Epidermal melanocyte (primary cell): ENCODE data around the gene CRISP3.
"Not testable (repeated sequence)": the region's sequence is repeated elsewhere in the genome, so short reads cannot be mapped to it uniquely, and the experiment has no call there.

ENCODE experiments used
- DNase-seq: peaks from one replicate; pipeline ENCODE4 v3.0.0; 2011; ENCODE audit warnings: low spot score; ENCODE audit not compliant: insufficient read length

Gene CRISP3, protein sequence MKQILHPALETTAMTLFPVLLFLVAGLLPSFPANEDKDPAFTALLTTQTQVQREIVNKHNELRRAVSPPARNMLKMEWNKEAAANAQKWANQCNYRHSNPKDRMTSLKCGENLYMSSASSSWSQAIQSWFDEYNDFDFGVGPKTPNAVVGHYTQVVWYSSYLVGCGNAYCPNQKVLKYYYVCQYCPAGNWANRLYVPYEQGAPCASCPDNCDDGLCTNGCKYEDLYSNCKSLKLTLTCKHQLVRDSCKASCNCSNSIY

DNA sequence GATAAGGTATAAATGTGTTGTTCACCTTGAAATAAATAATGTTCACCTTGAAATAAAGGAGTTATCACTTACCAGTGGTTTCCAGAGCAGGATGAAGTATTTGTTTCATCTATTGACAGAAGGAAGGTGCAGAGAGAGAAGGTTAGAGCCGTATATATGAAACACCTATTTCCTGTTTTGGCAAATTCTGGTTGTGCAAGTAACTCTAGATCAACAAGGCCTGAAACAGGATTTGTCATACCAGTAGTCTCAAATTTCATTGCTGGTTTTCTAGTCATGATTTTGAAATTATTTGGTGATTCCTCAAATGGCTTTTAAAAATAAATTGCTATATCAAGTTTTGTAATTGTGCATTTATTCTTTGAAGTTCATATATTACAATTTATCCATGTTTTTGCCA lies at the start of gene CRISP3:
CRISP3 (minus strand) TSS at position 130 of the 400 bp plus-strand sequence; CDS start at position 109, 21 bp downstream.
- no peak for DNase-seq

DNA sequence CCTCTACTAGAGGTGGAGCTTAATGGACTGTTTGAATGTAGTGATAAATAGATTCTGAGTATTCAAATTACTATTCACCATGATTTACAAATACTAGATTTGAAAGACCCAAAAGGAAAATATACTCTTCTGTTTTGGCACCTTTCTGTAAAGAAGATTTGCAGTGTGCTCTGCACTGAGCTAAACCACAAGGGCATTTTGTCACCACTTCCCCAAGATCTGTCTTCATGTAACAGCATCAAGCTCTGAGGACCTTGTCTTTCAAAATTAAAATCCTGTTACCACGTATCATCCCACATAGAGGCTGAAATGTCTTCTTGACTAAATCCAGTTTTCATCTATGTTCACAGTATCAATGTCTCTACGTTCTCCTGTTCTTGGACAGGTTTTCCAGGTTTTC lies 46.2 kb upstream of the CRISP3 start:
- no peak for DNase-seq

DNA sequence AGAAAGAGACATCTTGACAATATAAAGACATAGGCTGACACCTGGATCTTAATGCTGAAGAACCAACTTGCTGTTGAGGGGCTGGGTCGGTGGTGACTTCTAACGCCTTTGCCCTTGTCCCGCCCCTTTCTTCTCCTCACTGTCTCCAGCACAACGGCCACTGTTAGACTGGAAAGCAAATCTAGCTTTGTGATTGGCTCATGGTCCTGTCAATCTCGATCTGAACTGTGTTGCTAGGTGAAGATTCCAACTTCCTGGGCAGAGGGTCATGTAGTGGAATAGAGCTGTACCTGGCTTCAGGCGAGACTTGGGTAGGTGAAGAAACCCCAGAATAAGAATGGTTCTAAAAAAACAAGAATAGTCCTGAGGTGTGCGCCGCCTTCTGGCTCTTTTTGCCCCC lies 43.0 kb upstream of the CRISP3 start, which contains the start of gene PGK2:
PGK2 (minus strand) TSS at position 110 of the 400 bp plus-strand sequence; CDS start at position 12, 98 bp downstream.
- DNase-seq: no peak

DNA sequence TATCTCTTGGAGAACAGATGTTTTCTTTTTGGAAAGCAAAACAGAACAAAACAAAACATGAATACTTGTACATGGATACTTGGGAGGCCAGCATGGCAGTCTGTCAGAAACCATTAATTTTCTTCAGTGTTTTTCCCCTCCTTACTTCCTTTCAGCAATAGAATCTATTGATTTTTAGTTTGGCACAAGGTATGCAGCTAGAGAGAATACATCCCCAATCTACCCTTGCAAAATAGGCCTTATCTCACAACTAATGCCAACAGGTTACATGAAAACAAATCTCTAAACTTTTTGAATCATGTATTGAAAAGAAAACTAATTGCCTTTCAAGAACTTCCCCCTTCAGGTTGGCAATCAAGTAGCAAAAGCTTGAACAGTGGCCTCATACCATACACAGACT lies 40.1 kb upstream of the CRISP3 start:
- DNase-seq: no peak

DNA sequence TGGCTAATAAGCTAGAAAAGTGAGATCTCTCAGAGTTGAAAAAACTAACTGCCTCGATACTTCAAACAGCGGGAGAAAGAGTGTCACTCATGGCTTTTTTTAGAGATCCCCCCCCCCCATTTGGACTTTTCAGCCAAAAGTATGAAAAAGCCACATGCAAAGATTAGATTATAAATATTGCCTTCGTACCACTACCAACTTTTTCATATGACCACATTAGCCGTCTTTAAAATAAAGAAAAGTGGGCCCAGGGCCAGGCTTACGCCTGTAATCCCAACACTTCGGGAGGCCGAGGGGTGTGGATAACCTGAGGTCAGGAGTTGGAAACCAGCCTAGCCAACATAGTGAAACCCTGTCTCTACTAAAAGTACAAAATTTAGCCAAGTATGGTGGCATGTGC lies 38.5 kb upstream of the CRISP3 start:
- DNase-seq: no peak

DNA sequence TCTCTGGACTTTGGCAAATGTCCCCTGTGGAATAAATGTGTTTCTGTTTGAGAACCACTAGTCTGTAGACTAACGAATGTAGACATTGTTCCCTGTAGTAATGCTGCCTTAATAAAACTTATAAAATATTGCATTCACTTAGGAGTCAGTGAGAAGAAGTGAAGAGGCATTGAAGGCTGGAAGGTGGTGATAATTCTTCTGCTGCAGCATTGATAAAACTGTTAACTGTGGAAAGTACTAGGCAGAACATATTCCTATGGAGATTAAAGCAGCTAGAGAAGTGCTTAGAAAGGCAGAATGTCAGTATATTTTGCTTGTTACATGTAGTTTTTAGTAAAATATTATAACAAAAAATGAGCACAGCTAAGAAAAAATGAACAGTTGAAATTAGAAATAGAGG lies 38.1 kb upstream of the CRISP3 start:
- no peak for DNase-seq

DNA sequence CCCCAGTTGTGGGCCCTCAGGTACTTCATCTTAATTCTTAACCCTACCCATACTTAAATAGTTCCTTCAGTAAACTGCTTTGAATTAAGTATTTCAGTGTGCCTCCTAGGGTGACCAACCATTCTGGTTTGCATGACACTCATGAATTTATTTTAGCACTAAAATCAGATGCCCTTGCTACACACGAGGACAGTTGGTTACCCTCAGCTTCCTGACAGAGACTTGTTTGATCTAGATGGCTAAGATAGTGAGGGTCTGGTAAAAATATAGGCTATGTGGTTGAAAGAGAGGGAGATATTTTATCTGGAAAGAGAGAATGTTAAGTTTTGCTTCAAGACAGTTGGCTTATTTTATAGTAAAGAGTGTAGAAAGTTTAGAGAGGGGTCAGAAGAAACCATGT lies 32.3 kb upstream of the CRISP3 start:
- no peak for DNase-seq

DNA sequence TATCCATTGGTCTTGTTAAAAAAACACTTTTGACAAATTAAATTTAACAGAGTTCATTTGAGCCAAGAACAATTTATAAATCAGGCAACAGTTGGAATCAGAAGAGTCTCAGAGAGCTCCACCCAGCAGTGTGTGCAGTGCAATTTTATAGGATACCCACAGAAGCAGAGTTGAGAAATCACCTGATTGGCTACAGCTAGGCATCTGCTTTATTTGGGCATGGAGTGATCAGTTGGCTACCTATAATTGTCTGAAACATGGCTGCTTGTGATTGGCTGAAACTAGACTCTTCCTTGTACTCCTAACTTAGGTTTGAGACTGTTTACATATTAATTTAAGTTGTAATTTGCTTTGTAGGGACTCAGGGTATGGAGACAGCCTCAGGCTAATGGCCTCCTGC lies 30.9 kb upstream of the CRISP3 start:
- DNase-seq: no peak

DNA sequence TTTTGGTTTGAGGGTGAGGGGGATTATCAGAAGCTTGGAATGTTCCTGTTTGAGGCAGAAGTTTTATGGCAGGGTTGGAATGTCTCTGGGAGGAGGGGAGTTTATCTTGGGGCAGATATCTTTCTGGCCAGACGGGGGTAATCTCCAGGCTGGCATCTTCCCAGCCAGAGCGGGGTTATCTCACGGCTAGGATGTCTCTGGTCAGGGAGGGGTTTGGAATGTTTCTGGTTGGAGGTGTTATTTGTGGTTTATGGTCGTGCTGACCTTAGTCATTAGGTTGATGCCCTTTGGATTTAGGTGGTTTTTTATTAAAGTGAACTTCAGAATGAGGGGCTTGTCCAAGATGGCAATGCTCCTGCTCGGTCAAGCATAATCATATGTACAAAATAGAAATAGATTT lies 28.1 kb upstream of the CRISP3 start:
- no peak for DNase-seq

DNA sequence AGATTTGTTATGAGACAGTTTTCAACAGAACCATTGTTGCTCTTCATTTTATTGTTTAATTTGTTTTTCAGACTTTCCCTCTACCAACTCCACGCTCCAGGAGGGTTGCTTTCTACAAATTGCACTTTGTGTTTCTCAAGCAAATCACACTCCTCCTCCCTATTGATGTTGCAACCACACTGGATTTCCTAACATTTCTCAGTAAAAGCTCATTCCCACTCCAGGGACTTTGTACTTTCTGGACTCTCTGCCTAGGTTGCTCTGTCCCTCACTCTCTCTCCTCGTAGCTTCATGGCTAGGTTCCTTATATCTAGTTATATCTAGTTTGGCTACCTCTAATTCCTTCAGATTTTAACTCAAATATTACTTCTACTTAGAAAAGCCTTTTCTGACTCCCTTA lies 22.6 kb upstream of the CRISP3 start:
- no peak for DNase-seq

DNA sequence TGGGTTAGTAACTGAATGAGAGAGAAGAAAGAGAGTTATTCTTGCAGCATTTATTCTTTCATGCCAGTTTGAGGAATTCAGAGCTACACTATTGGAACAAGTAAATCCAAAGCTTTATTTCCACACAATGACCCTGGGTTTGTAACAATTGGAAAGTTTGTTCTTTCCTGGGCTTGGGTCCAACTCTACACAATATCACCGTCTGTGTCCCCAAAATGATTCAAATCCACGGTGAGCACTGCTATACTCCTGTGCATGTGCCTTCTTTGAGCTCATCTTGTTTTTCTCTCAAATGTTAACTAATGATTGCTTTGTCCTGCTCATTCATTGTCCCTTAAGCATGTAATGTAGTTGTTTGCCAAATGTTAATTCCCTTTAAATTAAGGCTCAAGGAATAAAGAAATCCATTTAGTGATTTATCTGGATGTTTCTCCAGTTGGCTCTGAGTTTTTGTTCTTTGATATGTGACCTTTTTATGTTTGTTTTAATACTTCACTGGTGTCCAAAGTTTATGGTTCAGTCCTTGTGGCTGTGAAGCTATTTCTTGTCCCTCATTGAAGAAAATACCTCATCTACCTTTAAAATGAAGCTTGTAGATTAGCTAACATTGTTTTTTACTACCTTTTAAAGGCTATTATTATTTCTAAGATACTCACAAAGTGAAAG lies 20.5 kb upstream of the CRISP3 start:
- no peak for DNase-seq

DNA sequence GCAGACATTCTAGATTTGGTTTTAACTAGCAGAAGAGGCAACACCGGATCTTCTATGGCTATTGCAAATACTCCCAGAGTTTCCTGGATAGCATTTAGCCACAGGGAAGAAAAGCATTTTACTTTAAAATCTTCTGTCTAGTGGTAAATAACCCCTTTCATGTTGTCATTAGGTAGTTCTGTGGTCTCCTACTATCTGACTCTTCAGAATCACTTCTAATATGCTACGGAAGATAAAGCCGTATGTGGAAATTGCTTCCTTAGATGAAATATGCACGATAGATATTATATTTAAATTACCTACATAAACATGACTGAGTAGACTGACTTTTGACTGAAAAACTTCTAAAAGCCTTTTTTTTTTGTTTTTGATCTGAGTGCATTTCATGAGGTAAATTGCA lies 759 bp downstream of the CRISP3 start:
- DNase-seq: no peak

DNA sequence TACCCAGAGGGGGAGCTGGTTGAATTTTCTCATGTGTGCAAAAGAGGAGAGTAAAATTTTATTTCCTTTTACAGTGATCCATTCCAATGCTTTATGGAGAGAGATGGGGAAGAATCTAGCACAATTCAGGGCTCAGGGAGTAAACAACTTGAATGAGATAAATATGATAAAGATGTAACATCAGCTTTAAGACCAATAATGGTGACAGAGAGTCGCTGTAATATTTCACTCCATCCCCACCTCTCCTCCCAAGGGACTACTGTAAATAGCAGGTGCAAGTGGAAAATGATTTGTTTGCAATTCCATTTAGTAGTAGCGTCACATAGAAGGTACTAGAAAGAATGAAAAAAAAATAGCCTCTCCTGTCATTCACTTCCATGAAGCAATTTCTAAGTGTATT lies 4.8 kb downstream of the CRISP3 start:
- no peak for DNase-seq

DNA sequence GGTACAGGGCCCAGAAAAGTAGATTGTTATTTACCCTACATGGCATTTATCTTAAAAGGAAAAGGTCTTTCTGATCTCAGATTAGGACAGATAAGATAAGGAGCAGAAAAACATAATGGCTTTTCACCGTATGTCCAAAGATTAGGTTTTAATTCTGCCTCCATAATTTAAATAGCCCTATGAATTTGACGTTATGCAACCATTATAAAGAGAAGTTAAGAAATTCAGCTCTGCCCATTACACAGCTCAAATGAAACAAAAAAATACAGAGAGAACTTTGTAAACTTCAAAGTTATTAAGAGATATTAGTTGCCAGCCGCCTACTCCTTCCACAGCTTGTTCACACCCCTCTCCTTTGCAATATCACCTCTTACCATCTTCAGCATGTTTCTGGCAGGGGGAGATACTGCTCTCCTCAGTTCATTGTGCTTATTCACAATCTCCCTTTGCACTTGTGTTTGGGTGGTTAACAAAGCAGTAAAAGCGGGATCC lies 8.1 kb downstream of the CRISP3 start:
- DNase-seq: no peak

DNA sequence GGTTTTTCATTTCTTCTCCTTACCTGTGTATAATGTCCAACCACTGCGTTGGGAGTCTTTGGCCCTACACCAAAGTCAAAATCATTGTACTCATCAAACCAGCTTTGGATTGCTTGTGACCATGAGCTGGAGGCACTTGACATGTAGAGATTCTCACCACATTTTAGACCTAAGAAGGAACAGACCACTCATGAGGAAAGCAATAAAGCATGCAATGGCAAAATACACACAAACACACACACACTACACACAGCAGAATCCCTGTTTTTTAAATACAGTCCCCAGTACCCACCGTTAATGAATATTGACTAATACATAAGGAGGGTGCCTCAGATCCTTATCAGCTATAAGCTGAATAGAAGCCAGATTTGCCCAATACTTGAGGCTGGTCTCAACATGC lies 10.5 kb downstream of the CRISP3 start:
- DNase-seq: no peak

DNA sequence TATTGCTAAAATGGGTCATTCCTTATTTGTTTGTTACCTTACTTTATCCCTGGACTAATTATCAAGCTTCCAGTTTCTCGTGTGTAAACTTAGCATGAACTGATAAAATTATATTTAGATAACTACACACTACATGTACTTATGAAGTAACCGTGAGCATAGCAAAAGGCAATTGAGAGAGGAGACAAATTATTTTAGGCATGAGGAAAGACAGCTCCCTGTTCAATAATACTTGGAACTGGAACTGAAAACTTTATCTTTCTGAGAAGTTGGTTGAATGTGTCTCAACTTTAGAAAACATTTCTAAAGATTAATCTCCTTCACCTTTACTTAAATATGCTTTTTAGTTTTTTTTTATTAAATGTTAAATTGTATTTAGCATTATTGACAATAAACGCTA lies 11.4 kb downstream of the CRISP3 start:
- DNase-seq: no peak

DNA sequence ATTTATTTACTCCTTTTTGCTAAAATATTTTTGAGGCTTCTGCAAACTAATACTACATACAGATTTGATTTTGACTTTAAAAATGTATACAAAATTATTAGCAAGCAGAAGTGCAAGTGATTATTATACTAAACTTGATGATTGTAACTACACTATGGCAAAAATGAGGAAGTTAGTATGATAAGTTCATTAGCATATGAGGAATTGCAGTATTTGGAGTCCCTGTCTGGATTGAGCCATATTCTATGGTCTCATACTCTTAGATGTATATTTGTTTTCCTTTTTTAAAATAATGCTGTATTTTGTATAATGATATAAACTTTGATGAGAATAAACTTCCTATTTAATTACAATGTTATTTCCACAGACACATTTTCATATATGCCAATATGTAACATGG lies 13.9 kb downstream of the CRISP3 start:
- no peak for DNase-seq

DNA sequence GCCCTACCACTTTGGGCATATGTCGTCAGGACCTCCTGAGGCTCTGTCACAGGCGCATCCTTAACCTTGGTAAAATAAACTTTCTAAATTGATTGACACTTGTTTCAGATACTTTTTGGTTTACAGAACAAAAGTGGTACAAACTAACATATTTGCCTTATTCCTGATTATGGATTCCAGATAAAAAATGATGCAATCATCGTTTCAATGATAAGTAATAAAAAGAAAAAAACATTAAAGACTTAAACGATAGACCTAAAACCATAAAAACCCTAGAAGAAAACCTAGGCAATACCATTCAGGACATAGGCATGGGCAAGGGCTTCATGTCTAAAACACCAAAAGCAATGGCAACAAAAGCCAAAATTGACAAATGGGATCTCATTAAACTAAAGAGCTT lies 20.3 kb downstream of the CRISP3 start:
- not testable (repeated sequence) for DNase-seq

DNA sequence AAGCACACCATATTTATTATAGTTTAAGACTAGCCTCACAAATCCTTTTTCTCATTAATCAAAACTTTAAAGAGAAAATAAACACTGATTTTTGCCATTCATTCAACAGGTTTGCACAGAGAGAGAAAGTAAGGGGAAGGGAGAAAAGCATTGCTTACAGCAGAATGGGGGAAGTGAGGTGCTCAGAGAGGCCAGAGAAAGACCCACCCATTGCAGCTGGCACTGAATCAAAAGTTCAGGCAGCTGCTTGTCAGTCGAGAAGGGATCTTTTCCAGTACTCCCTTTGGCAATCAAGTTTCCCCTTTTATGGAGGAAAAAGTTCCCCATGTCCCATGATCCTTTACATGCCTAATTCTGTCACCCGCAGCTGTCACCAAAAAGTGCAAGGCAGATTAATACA lies 22.9 kb downstream of the CRISP3 start:
- DNase-seq: no peak

DNA sequence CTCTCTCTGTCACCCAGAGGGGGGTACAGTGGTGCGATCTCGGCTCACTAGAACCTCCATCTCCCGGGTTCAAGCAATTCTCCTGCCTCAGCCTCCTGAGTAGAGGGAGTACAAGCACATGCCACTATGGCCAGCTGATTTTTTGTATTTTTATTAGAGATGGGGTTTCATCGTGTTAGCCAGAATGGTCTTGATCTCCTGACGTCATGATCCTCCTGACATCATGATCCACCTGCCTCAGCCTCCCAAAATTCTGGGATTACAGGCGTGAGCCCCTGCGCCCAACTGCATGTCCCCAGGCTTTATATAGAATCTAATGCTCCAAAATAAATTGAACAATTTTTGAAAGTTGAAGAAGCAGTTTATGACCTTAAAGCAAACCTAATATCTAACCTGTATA lies 23.8 kb downstream of the CRISP3 start:
- no peak for DNase-seq

DNA sequence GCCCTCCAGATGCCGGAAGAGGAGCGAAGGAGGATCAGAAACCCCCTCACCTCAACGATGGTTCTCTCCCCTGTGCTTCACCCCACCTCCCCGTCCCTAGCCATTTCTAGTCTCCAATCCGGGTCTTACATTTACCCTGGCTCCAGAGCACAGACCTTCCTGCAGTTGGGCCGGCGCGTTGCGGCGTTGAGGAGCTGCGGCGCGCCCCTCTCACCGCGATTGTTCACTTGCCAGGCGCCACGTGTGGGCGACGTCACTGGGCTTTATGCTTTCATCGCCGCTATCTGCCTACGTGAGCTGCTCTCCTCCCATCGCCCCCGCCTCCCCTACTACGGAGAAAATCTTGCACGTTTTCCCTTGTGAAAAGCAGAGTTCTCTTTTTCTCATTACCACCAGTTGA lies 30.8 kb downstream of the CRISP3 start, which contains the start of gene CRISP2:
CRISP2 (minus strand) TSS at position 198 of the 400 bp plus-strand sequence. CDS start 4,347 bp downstream, outside the sequence.
- DNase-seq: no peak

DNA sequence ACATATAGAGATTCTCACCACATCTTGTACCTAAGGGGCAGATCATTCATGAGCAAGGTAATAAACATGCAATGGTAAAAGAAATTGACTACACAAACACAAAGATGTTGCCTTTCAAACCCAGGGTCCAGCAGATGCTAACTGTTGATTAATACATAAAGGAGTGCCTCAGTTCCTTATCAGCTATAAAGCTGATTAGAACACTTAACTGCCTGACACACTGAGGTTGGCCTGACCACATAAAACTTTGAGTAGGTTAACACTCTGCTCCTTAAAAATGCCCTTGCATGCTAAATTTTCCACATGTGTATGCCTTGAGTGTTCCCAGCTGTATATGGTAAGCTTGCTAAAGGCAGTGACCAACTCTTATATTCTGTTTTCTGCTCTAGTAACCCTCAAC lies 45.7 kb downstream of the CRISP3 start:
- DNase-seq: no peak

DNA sequence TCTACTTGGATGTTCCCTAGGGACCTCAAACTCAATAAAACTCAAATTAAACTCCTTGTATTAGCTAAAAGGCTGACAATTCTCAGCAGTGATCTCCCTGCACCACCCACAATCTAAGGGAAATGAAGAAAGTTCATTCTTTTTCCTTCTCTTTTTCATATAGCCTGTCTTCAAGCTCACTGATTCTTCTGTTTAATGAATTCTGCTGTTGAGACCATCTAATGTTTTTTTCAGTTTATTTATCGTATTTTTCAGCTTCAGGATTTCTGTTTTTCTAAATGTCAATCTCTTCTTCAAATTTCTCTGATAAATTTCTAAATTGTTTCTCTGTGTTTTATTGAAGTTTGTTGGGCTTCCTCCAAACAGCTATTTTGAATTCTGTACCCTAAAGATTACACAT lies 50.7 kb downstream of the CRISP3 start:
- DNase-seq: no peak
